Retina (tissue), 1 donor: Measurements from ENCODE around the gene ZNF350.
"Not testable (repeated sequence)": the region's sequence is repeated elsewhere in the genome, so short reads cannot be mapped to it uniquely, and the experiment has no call there.

Experiments
- DNase-seq: peaks from one replicate; pipeline ENCODE4 v3.0.0-alpha.2; 2016

ZNF350 gene

DNA sequence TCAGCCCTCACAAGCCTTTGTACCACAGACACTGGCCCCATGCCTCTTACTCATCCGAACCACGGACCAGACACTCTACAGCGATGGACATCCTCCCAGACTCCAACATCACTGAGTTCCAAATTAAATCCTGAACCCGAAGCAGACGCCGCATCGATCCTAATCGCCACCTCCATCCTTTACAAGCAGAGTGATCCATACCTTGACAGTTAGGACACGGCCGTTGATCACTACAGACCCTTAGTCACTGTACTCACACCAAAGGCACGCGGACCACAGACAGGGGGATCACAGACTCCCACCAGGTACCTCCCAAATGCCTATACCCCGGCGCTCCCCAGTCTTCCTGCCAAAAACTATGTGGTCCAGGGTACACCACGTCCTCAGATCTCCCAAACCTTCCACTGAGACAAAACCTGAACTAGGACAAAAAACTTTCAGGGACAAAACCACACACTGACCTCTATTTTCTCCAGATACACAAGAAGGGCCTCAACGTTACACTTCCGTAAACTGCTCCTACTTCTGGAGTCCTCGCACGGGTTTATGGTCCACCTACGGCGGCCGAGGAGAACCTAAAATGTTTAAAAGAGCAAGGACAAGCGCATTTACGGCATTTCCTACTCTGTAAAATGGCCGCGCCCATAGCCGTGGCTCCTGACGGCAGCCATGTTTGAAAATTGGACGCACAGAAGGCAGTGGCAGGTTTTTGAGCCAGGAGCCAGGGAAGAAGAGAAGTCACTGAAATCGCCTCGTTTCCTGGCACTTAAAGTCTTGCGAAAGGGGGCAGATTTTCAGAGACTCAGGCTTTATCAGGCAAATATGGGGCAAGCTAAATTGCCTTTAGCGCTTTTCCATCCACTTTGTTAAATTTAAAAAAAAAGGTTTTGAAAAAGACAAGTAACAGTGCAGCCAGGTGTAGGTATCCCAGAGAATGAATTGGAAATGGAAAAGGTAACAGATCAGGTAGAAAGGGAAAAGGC lies at the start of gene ZNF350:
Gene ZNF350 (minus strand): TSS at position 532 of the 983 bp plus-strand sequence. CDS start 12,480 bp downstream, outside the sequence.
- DNase-seq = peak; percentile 87

DNA sequence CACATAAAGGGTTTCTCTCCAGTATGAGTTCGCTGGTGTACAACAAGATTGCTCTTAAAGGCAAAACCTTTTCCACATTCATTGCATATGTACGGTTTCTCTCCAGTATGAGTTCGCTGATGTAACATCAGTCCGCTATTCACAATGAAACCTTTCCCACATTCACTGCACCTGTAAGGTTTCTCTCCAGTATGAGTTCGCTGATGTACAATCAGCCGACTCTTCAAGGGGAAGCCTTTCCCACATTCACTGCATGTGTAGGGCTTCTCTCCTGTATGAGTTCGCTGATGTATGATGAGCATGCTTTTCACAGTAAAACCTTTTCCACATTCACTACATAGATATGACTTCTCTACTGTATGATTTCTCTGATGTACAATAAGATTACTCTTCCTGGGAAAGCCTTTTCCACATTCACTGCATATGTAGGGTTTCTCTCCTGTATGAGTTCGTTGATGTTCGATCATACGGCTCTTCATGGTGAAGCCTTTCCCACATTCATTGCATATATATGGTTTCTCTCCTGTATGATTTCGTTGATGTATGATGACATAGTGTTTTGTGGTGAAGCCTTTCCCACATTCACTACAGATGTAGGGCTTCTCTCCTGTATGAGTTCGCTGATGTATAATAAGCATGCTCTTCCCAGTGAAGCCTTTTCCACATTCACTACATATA lies 47.5 kb upstream of the ZNF350 start:
- no peak for DNase-seq

DNA sequence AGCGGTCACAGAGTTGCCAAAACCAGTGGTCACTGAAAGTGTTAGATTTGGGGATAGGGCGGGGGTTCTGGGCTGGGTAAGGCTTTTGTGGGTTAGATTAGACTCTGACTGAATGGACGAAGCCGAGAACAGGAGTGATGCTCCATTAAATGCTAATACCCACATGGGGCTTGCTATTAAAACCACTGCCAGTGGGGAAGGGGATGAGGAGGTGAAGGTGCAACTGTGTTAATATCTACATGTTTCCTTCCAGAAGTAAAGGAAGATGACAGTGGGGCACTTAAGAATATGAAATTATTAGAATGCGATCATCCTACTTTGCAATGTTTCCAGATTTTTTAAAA lies 42.1 kb upstream of the ZNF350 start:
- DNase-seq = no peak

DNA sequence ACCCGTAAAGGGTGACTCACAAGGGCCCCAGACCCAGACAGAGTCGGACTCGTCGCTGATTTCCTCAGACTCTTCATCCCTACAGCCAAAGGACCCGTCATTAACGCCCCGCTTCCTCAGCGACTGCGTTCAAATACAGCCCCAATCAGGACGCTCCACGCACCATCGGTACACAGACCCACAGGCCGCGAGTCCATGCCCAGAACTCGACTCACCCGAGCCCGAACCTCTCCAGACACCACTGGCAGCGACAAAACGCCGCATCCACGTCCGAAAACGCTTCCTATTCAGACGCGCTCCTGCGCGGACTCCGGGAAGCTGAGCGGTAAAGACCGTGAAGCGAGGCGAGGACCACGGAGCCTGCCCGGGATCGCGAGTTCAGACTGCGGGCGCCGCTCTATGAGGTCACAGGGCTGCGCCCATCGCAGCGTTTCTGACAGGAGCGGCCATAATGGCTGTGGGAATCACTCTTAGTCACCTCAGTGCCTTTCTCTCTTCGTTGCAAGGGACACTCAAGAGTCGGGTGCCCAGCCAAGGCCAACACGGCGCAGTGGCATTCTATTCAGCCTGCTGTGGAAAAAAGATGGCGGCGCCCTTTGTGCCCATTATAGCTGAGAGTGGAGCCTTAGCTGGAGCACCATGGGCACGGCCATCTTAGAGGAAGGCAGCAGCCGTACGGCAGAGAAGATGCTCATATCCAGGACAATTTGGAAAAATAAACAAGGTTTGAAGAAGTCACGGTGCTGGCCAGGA lies 41.6 kb upstream of the ZNF350 start, which contains the start of gene ZNF614:
Gene ZNF614 (minus strand): TSS at position 353 of the 753 bp plus-strand sequence. CDS start 2,634 bp downstream, outside the sequence.
- peak; percentile 98 for DNase-seq

DNA sequence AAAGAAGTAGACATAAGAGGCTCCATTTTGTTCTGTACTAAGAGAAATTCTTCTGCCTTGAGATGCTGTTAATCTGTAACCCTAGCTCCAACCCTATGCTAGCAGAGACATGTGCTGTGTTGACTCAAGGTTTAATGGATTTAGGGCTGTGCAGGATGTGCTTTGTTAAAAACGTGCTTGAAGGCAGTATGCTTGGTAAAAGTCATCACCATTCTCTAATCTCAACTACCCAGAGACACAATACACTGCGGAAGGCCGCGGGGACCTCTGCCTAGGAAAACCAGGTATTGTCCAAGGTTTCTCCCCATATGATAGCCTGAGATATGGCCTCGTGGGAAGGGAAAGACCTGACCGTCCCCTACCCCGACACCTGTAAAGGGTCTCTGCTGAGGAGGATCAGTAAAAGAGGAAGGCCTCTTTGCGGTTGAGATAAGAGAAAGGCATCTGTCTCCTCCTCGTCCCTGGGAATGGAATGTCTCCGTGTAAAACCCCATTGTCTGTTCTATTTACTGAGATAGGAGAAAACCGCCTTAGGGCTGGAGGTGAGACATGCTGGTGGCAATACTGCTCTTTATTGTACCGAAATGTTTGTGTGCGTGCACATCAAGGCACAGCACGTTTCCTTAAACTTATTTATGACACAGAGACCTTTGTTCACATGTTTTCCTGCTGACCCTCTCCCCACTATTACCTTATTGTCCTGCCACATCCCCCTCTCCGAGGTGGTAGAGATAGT lies 39.8 kb upstream of the ZNF350 start:
- not testable (repeated sequence) for DNase-seq

DNA sequence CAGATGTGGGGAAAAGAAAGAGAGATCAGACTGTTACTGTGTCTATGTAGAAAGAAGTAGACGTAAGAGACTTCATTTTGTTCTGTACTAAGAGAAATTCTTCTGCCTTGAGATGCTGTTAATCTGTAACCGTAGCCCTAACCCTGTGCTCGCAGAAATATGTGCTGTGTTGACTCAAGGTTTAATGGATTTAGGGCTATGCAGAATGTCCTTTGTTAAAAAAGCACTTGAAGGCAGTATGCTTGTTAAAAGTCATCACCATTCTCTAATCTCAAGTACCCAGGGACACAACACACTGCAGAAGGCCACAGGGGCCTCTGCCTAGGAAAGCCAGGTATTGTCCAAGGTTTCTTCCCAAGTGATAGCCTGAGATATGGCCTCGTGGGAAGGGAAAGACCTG lies 37.8 kb upstream of the ZNF350 start:
- DNase-seq = not testable (repeated sequence)

DNA sequence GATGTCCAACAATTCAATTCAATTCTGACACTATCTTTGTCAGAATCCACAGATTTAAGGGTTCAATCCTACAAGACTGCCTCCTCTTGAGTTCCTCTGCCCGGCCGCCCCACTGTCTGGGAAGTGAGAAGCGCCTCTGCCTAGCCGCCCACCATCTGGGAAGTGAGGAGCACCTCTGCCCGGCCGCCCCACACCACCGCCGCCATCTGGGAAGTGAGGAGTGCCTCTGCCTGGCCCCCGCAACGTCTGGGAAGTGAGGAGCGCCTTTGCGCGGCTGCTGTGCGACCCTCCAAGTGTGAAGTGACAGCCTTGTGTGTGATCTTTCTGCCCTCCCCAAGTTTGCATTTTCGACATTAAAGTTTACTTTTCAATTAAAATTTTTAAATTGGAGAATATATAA lies 35.6 kb upstream of the ZNF350 start:
- no peak for DNase-seq

DNA sequence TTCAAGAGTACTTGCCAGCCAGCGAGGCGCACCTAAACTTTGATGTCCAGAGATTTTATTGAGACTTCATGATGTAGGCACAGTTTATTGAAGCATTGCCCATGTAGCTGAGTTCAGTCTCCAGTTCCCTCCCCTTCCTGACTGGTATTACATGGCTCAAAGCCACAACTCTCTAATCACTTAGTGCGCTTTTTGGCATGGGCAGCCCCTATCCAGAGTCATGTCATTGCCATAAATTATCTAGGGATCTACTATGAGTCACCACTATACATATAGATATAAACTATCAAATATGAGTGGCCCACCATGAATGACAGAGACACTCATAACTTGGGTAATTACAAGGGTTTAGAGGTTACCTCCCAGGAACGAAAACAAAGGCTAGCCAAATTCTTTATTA lies 33.9 kb upstream of the ZNF350 start:
- DNase-seq = no peak

DNA sequence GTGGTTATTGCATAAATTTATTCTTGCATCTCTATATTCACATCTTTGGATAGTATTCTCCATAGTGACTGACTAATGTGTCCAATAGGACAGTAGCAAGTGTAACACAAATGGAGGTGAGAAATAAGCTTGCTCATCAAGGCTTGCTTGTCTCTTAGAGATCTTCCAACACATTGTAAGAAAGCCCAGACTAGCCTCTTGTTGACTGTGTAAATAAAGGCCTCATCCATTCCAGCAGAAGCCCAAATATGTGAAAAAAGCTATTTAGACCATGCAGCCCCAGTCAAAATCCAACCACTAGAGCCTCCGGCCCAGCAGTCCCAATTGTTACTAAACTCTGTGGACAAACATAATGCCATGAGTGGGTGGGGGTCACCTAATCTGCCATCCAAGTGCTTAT lies 24.0 kb upstream of the ZNF350 start:
- DNase-seq = no peak

DNA sequence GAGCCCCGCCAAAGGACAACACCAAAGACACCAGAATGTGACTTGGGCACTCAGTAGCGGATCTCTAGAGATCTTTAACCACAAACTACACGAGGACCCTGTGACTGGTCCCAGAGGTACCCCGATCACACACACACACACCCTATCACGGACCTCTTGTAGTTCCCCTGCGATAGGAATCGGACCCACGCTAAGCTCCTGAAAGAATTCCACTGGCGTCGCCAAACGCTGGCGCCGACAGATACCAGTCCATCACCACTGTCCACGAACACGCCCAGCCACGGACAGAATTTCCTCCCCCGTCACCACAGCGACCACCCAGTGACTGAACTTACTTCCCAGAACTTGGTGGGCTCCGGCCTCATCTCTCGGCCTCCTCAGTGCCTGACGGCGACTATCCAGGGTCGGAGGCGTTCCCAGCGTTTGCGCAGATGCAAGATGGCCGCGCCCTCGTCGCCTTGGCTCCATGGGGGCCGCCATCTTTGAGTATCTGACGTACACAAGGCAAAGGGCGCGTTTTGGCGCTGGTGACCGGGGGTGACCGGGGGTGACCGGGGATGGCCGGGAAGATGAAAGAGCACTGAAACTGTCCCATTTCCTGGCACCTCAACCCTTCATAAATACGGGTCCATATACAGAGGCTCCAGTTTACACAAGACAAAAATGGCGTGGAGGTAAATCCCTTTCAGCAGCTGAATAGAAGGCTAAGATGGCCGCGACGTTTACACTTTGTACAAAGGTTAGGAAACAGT lies 21.3 kb upstream of the ZNF350 start, which contains the start of gene ZNF615:
Gene ZNF615 (minus strand): TSS at position 406 of the 752 bp plus-strand sequence. CDS start 4,500 bp downstream, outside the sequence.
- DNase-seq = peak; percentile 97

DNA sequence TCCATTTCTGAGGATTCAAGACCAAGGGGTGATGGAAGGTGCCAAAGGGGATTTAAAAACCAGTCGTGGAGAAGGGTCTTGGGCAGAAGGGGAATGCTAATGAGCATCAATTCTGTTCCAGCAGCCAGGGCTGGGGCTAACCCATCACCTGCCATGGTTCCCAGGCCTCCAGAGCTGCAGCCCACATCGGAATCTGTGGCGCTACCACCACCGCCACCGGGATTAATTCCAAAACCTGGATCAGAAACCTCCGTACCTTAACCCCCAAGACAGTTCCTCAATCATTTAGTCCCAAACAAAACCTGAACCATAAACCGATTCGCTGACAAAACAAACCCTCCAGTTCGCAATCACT lies 20.8 kb upstream of the ZNF350 start:
- no peak for DNase-seq

DNA sequence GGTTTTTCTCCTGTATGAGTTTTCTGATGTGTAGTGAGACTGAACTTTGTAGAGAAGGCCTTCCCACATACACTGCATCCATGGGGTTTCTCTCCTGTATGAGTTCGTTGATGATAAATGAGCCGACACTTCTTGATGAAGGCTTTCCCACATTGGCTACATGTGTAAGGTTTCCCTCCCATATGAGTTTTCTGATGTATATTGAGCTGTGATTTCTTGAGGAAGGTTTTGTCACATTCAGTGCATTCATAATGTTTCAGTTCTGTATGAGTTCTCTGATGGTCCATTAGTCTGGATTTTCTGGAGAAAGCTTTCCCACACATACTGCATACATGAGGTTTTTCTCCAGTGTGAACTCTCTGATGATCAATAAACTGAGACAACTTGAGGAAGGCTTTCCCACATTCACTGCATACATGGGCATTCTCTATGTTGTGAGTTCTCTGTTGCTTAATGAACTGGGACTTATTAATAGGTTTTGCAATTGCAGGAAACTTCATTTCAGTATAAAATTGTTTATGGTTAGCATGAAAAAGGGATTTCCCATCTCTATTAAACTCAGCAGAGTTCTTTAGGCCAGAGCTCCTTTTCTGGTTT lies 7.5 kb upstream of the ZNF350 start:
- DNase-seq = no peak

DNA sequence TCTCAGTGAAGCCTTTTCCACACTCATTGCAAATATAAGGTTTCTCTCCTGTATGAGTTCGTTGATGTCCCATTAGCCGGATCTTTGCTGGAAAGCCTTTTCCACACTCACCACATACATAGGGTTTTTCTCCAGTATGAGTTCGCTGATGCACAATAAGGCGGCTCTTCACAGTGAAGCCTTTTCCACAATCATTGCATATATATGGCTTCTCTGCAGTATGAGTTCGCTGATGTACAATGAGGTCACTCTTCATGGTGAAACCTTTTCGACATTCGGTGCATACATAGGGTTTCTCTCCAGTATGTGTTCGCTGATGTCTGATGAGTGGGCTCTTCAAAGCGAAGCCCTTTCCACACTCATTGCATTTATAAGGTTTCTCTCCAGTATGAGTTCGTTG lies 6.8 kb upstream of the ZNF350 start:
- no peak for DNase-seq

DNA sequence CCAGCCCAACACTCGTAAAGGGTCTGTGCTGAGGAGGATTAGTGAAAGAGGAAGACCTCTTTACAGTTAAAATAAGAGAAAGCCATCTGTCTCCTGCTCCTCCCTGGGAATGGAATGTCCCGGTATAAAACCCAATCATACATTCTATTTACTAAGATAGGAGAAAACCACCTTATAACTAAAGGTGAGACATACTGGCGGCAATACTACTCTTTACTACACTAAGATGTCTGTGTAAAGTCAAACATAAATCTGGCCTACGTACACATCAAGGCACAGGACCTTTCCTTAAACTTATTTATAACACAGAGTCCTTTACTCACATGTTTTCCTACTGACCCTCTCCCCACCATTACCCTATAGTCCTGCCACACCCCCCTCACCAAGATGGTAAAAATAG lies 3.3 kb downstream of the ZNF350 start:
- no peak for DNase-seq

DNA sequence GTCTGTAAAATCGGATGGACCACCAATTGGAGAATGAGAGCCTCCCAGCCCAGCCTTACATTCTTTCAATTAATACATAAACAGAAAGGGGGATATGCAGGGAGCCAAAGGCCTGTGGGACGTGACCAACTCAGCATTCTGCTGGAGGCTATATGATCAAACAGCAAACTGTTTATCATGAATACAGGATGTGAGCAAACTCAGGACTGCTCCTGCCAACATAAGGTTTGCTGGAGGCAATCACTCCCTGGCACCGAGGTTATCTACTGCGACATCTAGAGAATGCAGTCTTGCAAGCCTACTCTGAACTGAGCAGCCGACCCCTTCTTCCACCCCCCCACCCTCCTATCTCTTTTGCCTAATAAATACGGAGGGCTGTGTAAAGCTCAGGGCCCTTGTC lies 5.7 kb downstream of the ZNF350 start:
- DNase-seq = not testable (repeated sequence)

DNA sequence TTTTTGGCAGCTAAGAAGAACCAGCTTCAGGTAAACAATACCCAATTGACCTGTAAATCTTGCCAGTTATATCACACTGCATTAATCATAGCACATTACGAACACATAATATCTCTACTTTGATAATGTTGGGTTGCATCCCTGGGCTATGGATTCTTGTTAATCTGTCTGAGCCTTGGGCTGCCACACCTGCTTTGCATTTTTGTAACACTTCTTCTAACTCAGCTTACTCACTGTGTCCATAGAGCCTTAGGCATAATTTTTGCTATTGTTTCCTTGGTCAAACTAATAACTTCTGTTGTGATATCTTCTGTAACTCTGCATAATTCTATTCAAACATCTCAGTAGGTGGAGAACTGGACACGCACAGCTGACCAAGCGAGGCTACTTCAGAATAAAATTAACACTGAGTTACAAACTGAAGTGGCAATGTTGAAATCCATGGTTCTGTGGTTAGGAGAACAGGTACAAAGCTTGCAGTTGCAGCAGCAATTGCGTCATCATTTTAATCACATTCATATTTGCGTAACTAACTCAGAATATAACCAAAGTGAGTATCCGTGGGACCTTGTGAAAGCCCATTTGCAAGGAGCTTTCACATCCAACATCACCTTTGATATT lies 6.4 kb downstream of the ZNF350 start:
- no peak for DNase-seq

DNA sequence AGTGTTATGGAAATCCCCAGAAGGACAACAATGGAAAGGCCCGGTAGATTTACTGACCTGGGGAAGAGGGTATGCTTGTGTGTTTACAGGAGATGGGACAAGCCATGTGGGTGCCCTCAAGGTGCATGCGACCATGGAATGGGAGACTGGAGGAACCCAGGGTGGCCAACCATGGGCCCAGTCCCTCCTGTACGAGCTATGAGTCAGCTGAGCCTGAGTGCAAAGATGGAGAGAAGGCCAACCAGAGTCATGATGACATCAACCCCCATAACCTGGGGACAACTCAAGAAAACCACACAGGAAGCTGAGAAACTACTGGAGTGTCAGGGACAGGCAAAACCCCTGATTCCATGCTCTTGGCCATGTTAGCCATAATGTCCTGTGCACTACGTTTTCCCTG lies 7.8 kb downstream of the ZNF350 start:
- DNase-seq = no peak

DNA sequence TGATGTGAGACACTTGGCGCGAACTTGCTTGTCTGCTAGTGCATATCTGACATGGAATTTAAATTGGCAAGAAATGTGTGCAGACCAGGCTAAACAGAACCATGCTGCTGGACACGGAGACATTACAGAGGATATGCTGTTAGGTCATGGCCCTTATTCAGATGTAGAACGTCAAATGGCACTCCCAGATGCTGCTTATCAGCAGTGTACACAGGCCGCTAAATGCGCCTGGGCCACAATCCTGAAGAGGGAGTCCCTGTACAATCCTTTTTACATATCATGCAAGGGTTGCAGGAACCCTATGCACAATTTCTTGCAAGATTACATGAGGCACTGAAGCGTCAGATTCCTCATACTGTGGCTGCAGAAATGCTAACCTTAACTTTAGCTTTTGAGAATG lies 9.3 kb downstream of the ZNF350 start:
- DNase-seq = no peak

DNA sequence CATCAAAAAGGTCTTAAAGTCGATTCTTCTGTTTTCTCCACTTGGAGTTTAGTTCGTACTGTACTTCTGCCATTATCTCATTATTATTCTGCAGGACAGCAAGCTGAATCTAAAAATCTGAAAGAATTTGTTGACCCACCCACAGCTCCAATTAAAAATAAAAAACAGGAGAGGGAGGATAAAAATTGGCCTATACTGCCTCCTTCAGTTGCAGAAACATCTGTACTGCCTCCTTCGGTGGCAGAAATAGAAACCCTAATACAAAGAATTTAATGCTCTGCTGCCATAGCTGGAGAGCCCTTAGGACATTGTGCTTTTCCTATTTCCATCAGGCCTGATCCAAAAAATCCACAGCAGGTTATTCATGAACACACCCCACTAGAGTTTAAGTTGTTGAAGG lies 9.8 kb downstream of the ZNF350 start:
- DNase-seq = no peak

DNA sequence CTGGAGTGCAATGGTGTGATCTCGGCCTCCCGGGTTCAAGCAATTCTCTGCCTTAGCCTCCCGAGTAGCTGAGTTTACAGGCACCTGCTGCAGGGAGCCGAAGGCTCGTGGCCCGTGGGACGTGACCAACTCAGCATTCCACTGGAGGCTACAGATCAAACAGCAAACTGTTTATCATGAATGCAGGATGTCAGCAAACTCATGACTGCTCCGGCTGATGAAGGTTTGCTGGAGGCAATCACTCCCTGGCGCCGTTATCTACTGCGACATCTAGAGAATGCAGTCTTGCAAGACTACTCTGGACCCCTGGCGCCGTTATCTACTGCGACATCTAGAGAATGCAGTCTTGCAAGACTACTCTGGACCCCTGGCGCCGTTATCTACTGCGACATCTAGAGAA lies 10.9 kb downstream of the ZNF350 start:
- not testable (repeated sequence) for DNase-seq

DNA sequence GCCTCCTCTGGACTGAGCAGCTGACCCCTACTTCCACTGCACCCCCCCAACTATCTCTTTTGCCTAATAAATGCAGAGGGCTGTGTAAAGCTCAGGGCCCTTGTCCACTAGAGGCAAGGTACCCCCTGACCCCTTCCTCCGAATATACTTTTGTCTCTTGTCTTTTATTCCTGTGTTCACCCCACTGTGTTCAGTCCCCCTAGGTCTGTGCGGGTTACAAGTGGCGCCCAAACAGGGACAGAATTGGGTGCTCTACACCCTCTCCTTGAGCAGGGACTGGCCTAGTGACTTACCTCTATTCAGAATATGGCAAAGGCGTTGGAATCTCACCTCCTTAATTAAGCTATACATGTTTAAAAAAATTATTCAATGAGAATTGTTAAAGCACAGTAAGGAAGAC lies 15.0 kb downstream of the ZNF350 start:
- DNase-seq = peak; percentile 7
